Endothelial cell of umbilical vein (primary cell): Measurements from ENCODE around the gene SPTLC3. TPM values are rescaled to one million over a fixed set of nuclear protein-coding genes. Genes with fewer than 3 reads are reported as not detected.

ENCODE experiments used
- BruUV-seq: library from RNA; stranded (reverse); fragments of 400-500 nt; replicated peaks from 2 replicates; lab custom pipeline; 2021; lab: Mats Ljungman, UMichigan
- CTCF ChIA-PET: fragments of 300-600, 350-600 bp; sonication (Branson Sonifier 250); formaldehyde crosslinking; loops from one replicate; lab custom pipeline; 2021; ENCODE audit warnings: antibody characterized with exemption, inconsistent platforms; lab: Charles Lee
- POLR2A ChIA-PET: fragments of 300-600, 350-600 bp; sonication (Branson Sonifier 250); formaldehyde crosslinking; loops from one replicate; lab custom pipeline; 2021; ENCODE audit warnings: antibody characterized with exemption, inconsistent platforms; lab: Charles Lee
- DNase-seq: peaks from one replicate; pipeline ENCODE4 v3.0.0-alpha.2; 2011; ENCODE audit warnings: low read depth, low spot score
- FAIRE-seq: peaks from 2 replicates; lab custom pipeline; 2011; peaks lifted over from hg19 to GRCh38; lab: Jason Lieb, UNC
- H2AFZ ChIP-seq: 2 replicates; pipeline ENCODE4 v1.6.0; 2012; ENCODE audit warnings: low read depth, low read length, control low read depth, inconsistent platforms
- H3K27ac ChIP-seq: 2 replicates; pipeline ENCODE4 v1.5.1; 2011; ENCODE audit warnings: low read depth, mild to moderate bottlenecking, control low read depth, low read length, moderate library complexity; ENCODE audit not compliant: insufficient read depth
- H3K27me3 ChIP-seq, 2 experiments: 2 replicates each; pipeline versions ENCODE4 v1.6.0 to v1.6.1; 2011; ENCODE audit warnings: low read length in 2 of 2, mixed read lengths in 1 of 2; ENCODE audit not compliant: control insufficient read depth in 2 of 2, insufficient read depth in 2 of 2
- H3K36me3 ChIP-seq, 2 experiments: 2 replicates in 1 of 2; 3 replicates in 1 of 2; pipeline ENCODE4 v1.5.1; 2011; ENCODE audit warnings: low read length in 2 of 2, mild to moderate bottlenecking in 1 of 2, moderate library complexity in 1 of 2; ENCODE audit not compliant: control insufficient read depth in 2 of 2, insufficient read depth in 2 of 2; ENCODE audit errors: extremely low read depth in 1 of 2
- H3K4me1 ChIP-seq: 3 replicates; pipeline ENCODE4 v1.5.1; 2011; ENCODE audit warnings: mild to moderate bottlenecking, low read length; ENCODE audit not compliant: control insufficient read depth, insufficient read depth; ENCODE audit errors: extremely low read depth
- H3K4me2 ChIP-seq: 2 replicates; pipeline ENCODE4 v1.6.1; 2011; ENCODE audit warnings: low read length, control low read depth, mixed read lengths; ENCODE audit not compliant: insufficient read depth
- H3K4me3 ChIP-seq, 3 experiments: fragments of 200-600 bp in 1 of 3; sonication (generic), shearing (Covaris generic) in 1 of 3; replicated peaks in 1 of 3; 2 replicates each; pipeline ENCODE4 v1.5.1; 2011 to 2016; ENCODE audit warnings: control low read depth in 3 of 3, low read length in 3 of 3, mild to moderate bottlenecking in 2 of 3, inconsistent platforms in 1 of 3, low read depth in 1 of 3, moderate library complexity in 1 of 3; ENCODE audit not compliant: insufficient read depth in 1 of 3
- H3K79me2 ChIP-seq: 2 replicates; pipeline ENCODE4 v1.6.0; 2012; ENCODE audit warnings: low read length, inconsistent platforms; ENCODE audit not compliant: control insufficient read depth, insufficient read depth
- H3K9ac ChIP-seq: replicated peaks from 2 replicates; pipeline ENCODE3; 2011; ENCODE audit warnings: low read length, control low read depth; ENCODE audit not compliant: insufficient read depth; ENCODE audit errors: extremely low read depth
- H3K9me1 ChIP-seq: replicated peaks from 3 replicates; pipeline ENCODE4 v1.6.0; 2011; ENCODE audit warnings: mild to moderate bottlenecking, low read length; ENCODE audit not compliant: control insufficient read depth, insufficient read depth; ENCODE audit errors: extremely low read depth
- H3K9me3 ChIP-seq: replicated peaks from 2 replicates; pipeline ENCODE4 v1.5.1; 2012; ENCODE audit warnings: low read length, inconsistent platforms; ENCODE audit not compliant: control insufficient read depth, insufficient read depth
- H4K20me1 ChIP-seq: replicated peaks from 2 replicates; pipeline ENCODE3; 2011; ENCODE audit warnings: mild to moderate bottlenecking, low read length; ENCODE audit not compliant: control insufficient read depth, insufficient read depth; ENCODE audit errors: extremely low read depth
- EZH2 ChIP-seq: IDR thresholded peaks from 2 replicates; pipeline ENCODE4 v1.6.1; 2012; ENCODE audit warnings: borderline replicate concordance, low read depth, mild to moderate bottlenecking, moderate library complexity, low read length, inconsistent platforms; ENCODE audit not compliant: severe bottlenecking
- FOS ChIP-seq: IDR thresholded peaks from 2 replicates; pipeline ENCODE4 v1.6.1; 2011; ENCODE audit warnings: mild to moderate bottlenecking, low read length, moderate library complexity, borderline replicate concordance; ENCODE audit not compliant: insufficient read depth
- GATA2 ChIP-seq: IDR thresholded peaks from 2 replicates; pipeline ENCODE4 v1.7.0; 2011; ENCODE audit warnings: low read depth, mild to moderate bottlenecking, moderate library complexity, mixed read lengths, low read length; ENCODE audit not compliant: insufficient read length, insufficient read depth
- JUN ChIP-seq: IDR thresholded peaks from 2 replicates; pipeline ENCODE4 v1.6.1; 2011; ENCODE audit warnings: borderline replicate concordance, low read depth; ENCODE audit not compliant: insufficient read length, insufficient read depth
- MYC ChIP-seq: IDR thresholded peaks from one replicate; pipeline ENCODE4 v1.6.1; 2011; ENCODE audit warnings: mild to moderate bottlenecking, low read depth, low read length
- POLR2A ChIP-seq: IDR thresholded peaks from 2 replicates; pipeline ENCODE4 v1.6.1; 2012; ENCODE audit warnings: low read depth, mild to moderate bottlenecking, control low read depth, low read length
- POLR2AphosphoS5 ChIP-seq: IDR thresholded peaks from 2 replicates; pipeline ENCODE4 v1.6.1; 2012; ENCODE audit warnings: low read depth, mild to moderate bottlenecking, control low read depth, low read length, moderate library complexity; ENCODE audit not compliant: insufficient read depth
- dilution Hi-C: fragments of 300-500 bp; cut with MboI; formaldehyde crosslinking; loops from one replicate; pipeline ENCODE4 v1.15.0; 2019; ENCODE audit warnings: low sequenced_read_pairs; ENCODE audit not compliant: extremely low pct_ligation_motif_present
- intact Hi-C: fragments of 100-400 bp; cut with micrococcal nuclease; formaldehyde crosslinking; loops from one replicate; pipeline ENCODE4 v1.10.0; 2022
- polyA plus RNA-seq, 4 experiments: library from polyadenylated mRNA; depleted of rRNA in 3 of 4; stranded (reverse) in 3 of 4; unstranded in 1 of 4; fragments of >200 nt; gene quantifications; 2 replicates each; pipeline versions ENCODE4 v1.2.1 to v1.2.3, GENCODE V29; 2011 to 2012; ENCODE audit warnings: missing spikeins in 1 of 4
- total RNA-seq: library from RNA; stranded (reverse); gene quantifications from 2 replicates; pipeline ENCODE4 v1.2.3, GENCODE V29; 2021
- TF ChIP-seq, protein P1 (sequence below), 2 donors: IDR thresholded peaks; 1 replicate in 1 of 2; 2 replicates in 1 of 2; pipeline ENCODE4 v1.5.1; 2011; ENCODE audit warnings: low read length in 2 of 2, mild to moderate bottlenecking in 2 of 2, moderate library complexity in 2 of 2, control low read depth in 1 of 2, inconsistent platforms in 1 of 2, low read depth in 1 of 2; ENCODE audit not compliant: insufficient read depth in 1 of 2; ENCODE audit errors: extremely low read depth in 1 of 2
- TF ChIP-seq, protein P2 (sequence below): IDR thresholded peaks from 2 replicates; pipeline ENCODE4 v1.6.1; 2011; ENCODE audit not compliant: insufficient read depth, insufficient read length

SPTLC3 gene
- total and polyA plus RNA-seq, 2 donors (not counting 3 experiments of a cell fraction or from before 2014, with no cell fraction given), result 0.29 to 0.35 TPM

DNA sequence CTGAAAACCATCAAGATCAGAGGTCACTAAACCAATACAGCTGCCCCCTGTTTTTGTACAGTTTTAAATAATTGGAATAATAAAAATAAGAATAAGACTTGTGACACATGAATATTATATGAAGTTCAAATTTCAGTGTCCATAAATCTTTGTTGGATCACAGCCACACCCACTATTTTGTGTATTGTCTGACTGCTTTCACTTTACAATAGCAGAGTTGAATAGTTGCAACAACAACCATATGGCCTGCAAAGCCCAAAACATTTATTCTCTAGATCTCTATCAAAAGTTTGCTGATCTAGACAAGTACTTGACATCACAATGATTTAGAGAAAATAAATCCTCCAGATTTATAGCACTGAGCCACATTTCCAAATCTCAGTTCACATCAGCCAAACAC lies 73.6 kb downstream of the SPTLC3 start:
- Histone ChIP-seq H3K4me3 (no peak overlapping the region), H3K9me1 (no peaks in the 10 kb centered on the region), H3K27ac (no peak overlapping the region), H3K4me1 (no peaks in the 10 kb centered on the region), H4K20me1 (no peaks in the 10 kb centered on the region), H3K27me3 (no peaks in the 10 kb centered on the region), H3K4me2 (no peak overlapping the region), H3K36me3 (no peaks in the 10 kb centered on the region), H3K9me3 (no peaks in the 10 kb centered on the region), H3K9ac (no peak overlapping the region), H2AFZ (no peak overlapping the region), H3K79me2 (no peaks in the 10 kb centered on the region)
- CTCF ChIA-PET, result no interaction called here
- BruUV-seq, result no TSS peak
- POLR2A ChIA-PET, result no interaction called here
- DNase-seq, result no peak
- dilution Hi-C loops (no loop called here), intact Hi-C loops (loop anchor here (5.0 kb wide), 1 partner anchor 45 kb away; no protein-coding TSS in a partner anchor)
- FAIRE-seq, result no peak
- TF ChIP-seq GATA2 (no peak), JUN (no peak), EZH2 (no peak), MYC (no peak), POLR2A (no peak), FOS (no peak), POLR2AphosphoS5 (no peak)
- TF ChIP-seq, protein P1, sequence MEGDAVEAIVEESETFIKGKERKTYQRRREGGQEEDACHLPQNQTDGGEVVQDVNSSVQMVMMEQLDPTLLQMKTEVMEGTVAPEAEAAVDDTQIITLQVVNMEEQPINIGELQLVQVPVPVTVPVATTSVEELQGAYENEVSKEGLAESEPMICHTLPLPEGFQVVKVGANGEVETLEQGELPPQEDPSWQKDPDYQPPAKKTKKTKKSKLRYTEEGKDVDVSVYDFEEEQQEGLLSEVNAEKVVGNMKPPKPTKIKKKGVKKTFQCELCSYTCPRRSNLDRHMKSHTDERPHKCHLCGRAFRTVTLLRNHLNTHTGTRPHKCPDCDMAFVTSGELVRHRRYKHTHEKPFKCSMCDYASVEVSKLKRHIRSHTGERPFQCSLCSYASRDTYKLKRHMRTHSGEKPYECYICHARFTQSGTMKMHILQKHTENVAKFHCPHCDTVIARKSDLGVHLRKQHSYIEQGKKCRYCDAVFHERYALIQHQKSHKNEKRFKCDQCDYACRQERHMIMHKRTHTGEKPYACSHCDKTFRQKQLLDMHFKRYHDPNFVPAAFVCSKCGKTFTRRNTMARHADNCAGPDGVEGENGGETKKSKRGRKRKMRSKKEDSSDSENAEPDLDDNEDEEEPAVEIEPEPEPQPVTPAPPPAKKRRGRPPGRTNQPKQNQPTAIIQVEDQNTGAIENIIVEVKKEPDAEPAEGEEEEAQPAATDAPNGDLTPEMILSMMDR (IDR thresholded peaks at IDR 0.05; ENCODE audit: extremely low read depth in 1 of 2, insufficient read depth in 1 of 2, low read depth in 1 of 2, low read length in 2 of 2), result no peak
- TF ChIP-seq, protein P2, sequence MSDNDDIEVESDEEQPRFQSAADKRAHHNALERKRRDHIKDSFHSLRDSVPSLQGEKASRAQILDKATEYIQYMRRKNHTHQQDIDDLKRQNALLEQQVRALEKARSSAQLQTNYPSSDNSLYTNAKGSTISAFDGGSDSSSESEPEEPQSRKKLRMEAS, result no peak
